ENCODE measurements around the gene AVPI1. TPM values are rescaled to one million over a fixed set of nuclear protein-coding genes. Genes with fewer than 3 reads are reported as not detected.
A peak's percentile ranks its signal among the peaks of the same experiment; 100 is the strongest.
"Not testable (repeated sequence)": the region's sequence is repeated elsewhere in the genome, so short reads cannot be mapped to it uniquely, and the experiment has no call there.

Gene AVPI1
- total RNA-seq, 1 donor from 2014 or later, result 7.9 TPM

- Mint-ChIP-seq H3K4me1 (peaks cover 18% of the 10 kb centered on the region), H3K27ac (peak overlapping the region; percentile 39), H3K9me3 (no peaks in the 10 kb centered on the region), H3K27me3 (ENCODE audit: low read depth) (no peaks in the 10 kb centered on the region), H3K4me3 (no peak overlapping the region), H3K36me3 (peaks cover 9% of the 10 kb centered on the region)
- TF ChIP-seq, protein P1, sequence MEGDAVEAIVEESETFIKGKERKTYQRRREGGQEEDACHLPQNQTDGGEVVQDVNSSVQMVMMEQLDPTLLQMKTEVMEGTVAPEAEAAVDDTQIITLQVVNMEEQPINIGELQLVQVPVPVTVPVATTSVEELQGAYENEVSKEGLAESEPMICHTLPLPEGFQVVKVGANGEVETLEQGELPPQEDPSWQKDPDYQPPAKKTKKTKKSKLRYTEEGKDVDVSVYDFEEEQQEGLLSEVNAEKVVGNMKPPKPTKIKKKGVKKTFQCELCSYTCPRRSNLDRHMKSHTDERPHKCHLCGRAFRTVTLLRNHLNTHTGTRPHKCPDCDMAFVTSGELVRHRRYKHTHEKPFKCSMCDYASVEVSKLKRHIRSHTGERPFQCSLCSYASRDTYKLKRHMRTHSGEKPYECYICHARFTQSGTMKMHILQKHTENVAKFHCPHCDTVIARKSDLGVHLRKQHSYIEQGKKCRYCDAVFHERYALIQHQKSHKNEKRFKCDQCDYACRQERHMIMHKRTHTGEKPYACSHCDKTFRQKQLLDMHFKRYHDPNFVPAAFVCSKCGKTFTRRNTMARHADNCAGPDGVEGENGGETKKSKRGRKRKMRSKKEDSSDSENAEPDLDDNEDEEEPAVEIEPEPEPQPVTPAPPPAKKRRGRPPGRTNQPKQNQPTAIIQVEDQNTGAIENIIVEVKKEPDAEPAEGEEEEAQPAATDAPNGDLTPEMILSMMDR (IDR thresholded peaks at IDR 0.05; ENCODE audit: unreplicated experiment), result no peak
- no peak for DNase-seq (ENCODE audit: low spot score in 2 of 2, unreplicated experiment in 2 of 2)
Observed at GRCh38 chr10:97647556-97647955, 39.5 kb downstream of the AVPI1 start.

- no peak overlapping the region for H3K4me3 Mint-ChIP-seq
- H3K36me3 Mint-ChIP-seq, result peaks cover 9% of the 10 kb centered on the region
- H3K9me3 Mint-ChIP-seq, result no peaks in the 10 kb centered on the region
- no peaks in the 10 kb centered on the region for H3K27me3 Mint-ChIP-seq (ENCODE audit: low read depth)
- H3K4me1 Mint-ChIP-seq, result peaks cover 29% of the 10 kb centered on the region
- TF ChIP-seq, protein P1 (IDR thresholded peaks at IDR 0.05; ENCODE audit: unreplicated experiment), result no peak
- DNase-seq (ENCODE audit: low spot score in 2 of 2, unreplicated experiment in 2 of 2), result no peak
- H3K27ac Mint-ChIP-seq, result no peak overlapping the region
Observed at GRCh38 chr10:97644936-97645335, 42.1 kb downstream of the AVPI1 start.

DNA sequence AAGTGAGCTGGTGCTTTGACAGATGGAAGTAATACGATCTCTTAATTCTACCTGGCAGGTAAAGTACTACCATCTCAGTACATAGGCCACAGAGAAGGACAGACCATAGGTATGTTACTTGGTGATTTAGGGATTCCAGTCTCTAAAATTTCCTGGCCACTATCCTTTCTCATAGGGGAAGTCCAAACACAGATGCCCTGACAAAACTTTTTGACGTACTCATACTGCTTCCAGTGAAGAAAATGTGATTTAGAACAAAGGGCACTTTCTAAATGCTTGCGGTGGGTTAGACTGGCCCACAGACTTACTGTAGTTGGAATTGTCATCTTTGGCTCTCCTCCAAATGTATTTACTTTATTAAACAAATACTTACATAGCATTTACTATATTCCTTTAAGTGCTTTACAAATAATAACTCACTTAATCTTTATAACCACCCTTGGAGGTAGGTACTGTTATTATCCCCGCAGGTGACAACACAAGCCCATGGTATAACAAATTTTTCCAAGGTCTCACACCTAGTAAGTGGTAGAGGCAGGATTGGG is 43.5 kb downstream of the AVPI1 start:
- DNase-seq (ENCODE audit: low spot score in 2 of 2, unreplicated experiment in 2 of 2), result no peak
- Mint-ChIP-seq H3K27me3 (ENCODE audit: low read depth) (no peaks in the 10 kb centered on the region), H3K4me3 (peak overlapping the region; percentile 51), H3K9me3 (no peaks in the 10 kb centered on the region), H3K27ac (no peak overlapping the region), H3K36me3 (peaks cover 9% of the 10 kb centered on the region), H3K4me1 (peaks cover 21% of the 10 kb centered on the region)
- TF ChIP-seq, protein P1 (IDR thresholded peaks at IDR 0.05; ENCODE audit: unreplicated experiment), result no peak

GRCh38 chr10:97642471-97643159 is 44.4 kb downstream of the AVPI1 start:
- Mint-ChIP-seq H3K4me1 (peaks cover 19% of the 10 kb centered on the region), H3K27ac (peak overlapping the region; percentile 71), H3K4me3 (peak overlapping the region; percentile 90)
- DNase-seq (ENCODE audit: low spot score in 2 of 2, unreplicated experiment in 2 of 2); H3K27me3 Mint-ChIP-seq (ENCODE audit: low read depth); H3K36me3 Mint-ChIP-seq; H3K9me3 Mint-ChIP-seq: not testable (repeated sequence)

DNA sequence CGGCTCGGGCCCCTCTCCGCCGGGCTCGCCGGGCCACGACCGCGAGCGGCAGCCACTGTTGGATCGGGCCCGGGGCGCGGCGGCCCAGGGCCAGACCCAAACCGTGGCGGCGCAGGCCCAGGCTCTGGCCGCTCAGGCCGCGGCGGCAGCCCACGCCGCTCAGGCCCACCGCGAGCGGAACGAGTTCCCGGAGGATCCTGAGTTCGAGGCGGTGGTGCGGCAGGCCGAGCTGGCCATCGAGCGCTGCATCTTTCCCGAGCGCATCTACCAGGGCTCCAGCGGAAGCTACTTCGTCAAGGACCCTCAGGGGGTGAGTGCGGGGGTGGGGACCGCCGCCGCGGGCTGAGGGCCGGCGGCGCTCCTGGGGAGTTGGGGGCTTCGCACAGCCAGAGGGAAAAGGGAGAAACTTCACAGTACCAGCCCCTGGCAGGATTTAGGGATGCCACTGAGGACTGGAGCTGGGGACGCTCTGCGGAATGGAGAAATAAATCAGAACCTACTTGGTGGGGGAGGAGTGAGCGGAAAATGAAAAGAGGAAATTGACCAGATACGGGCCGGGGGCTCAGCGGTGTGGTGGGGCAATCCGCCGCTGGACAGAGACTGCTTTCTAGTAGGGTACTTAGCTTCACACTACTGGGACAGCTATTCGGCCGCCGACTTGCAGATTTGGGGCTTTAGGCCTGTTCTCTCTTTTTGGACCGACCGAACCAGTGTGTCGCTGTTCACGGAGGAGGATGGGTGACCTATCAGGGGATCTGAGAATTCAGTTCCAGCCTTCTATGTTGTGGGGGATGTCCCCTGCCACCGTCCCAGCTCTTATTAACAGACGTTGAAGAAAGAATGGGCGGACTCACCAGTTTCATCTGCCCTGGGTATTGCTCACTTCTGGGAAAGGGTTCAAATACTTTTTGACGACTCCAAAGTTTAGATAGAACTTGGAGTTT is 45.9 kb downstream of the AVPI1 start:
- Mint-ChIP-seq H3K27me3 (ENCODE audit: low read depth) (no peaks in the 10 kb centered on the region), H3K9me3 (no peaks in the 10 kb centered on the region)

More for the DNA sequence above, 45.9 kb downstream of the AVPI1 start:
- Mint-ChIP-seq H3K27ac (peak overlapping the region; percentile 95), H3K36me3 (peaks cover 3% of the 10 kb centered on the region), H3K4me3 (peak overlapping the region; percentile 90), H3K4me1 (peaks cover 19% of the 10 kb centered on the region)
- TF ChIP-seq, protein P1 (IDR thresholded peaks at IDR 0.05; ENCODE audit: unreplicated experiment), result no peak
- DNase-seq (ENCODE audit: low spot score in 2 of 2, unreplicated experiment in 2 of 2), result peak in 1 of 2 experiments; percentile 64
